ENCODE measurements around the gene GNPDA1.

The GNPDA1 gene

DNA sequence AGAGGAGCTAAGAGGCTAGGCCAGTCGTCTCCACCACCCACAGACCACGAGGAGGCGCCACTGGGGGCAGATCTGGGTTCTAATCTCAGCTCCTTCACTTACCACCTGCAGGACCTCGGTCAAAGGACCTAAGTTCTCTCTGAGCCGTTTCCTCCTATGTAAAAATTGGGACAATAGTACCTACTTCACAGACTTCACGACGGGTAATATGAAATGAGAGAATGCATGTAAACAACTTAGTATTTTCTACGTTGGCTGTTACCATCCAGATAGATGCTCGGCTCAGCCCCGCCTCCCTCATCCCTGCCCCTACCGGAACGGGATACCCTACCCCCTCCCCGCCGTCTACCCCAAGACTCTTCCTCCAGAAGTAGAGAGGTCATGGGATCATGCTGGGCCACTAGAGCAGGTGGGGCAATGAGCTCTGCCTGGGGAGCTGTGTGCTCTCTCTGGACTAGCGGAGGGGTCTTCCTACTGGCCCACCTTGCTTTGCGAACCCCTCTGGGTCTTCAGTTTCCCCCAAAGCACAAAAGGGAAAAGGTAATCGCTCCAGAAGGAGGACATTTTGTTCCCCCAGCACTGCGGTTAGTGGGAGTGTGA is 541 bp downstream of the GNPDA1 start:
- Histone ChIP-seq H3K4me2 (ENCODE audit: low read length, poor library complexity, severe bottlenecking) (peak overlapping the region; percentile 74), H4K91ac (ENCODE audit: low read length) (peak overlapping the region; percentile 66), H3K23ac (ENCODE audit: low read length in 2 of 2) (no peak overlapping the region), H2AFZ (ENCODE audit: low read depth, low read length) (peak overlapping the region; percentile 16), H2BK5ac (ENCODE audit: low read depth, low read length, poor library complexity, severe bottlenecking) (no peak overlapping the region), H3K27me3 (ENCODE audit: control insufficient read depth in 1 of 2, insufficient read depth in 1 of 2, low read length in 2 of 2) (no peaks in the 10 kb centered on the region), H3K18ac (ENCODE audit: low read depth in 1 of 2, low read length in 2 of 2) (peak overlapping the region; percentile 58 to 75), H2BK120ac (ENCODE audit: low read depth, low read length) (peak overlapping the region; percentile 29), H2BK12ac (ENCODE audit: low read length in 2 of 2) (peak overlapping the region in 1 of 2 experiments; percentile 17), H3K27ac (ENCODE audit: low read length, poor library complexity, severe bottlenecking) (no peak overlapping the region), H2BK15ac (ENCODE audit: low read depth, poor library complexity, severe bottlenecking) (peak overlapping the region; percentile 94), H3K14ac (ENCODE audit: low read length in 2 of 2) (peak overlapping the region in 1 of 2 experiments; percentile 94), H3K36me3 (ENCODE audit: control insufficient read depth in 1 of 2, insufficient read depth in 2 of 2, low read depth in 1 of 2, low read length in 2 of 2) (peaks cover 10 to 36% of the 10 kb centered on the region in 2 experiments), H3K4me1 (ENCODE audit: control insufficient read depth, insufficient read depth, low read depth, low read length) (peaks cover 26% of the 10 kb centered on the region), H4K8ac (ENCODE audit: low read length) (peak overlapping the region; percentile 74), H3K4me3 (ENCODE audit: insufficient read depth in 1 of 2, low read depth in 1 of 2, low read length in 2 of 2) (peak overlapping the region; percentile 67 to 97), H3K4ac (ENCODE audit: low read depth in 1 of 2, low read length in 2 of 2) (peak overlapping the region; percentile 45 to 73), H2AK5ac (ENCODE audit: low read length, severe bottlenecking) (no peak overlapping the region), H3K9ac (ENCODE audit: low read length) (peak overlapping the region; percentile 98), H3K79me1 (replicated peaks; ENCODE audit: low read length, poor library complexity, severe bottlenecking) (peaks cover 10% of the 10 kb centered on the region), H3K9me3 (ENCODE audit: control insufficient read depth, low read length) (no peaks in the 10 kb centered on the region)
- peak; percentile 29 for DNase-seq
- 31% methylated on average over 9 of the region's 18 CpGs for WGBS

GRCh38 chr5:142011572-142012185 is 1.1 kb downstream of the GNPDA1 start:
- no peak overlapping the region for H2BK5ac ChIP-seq (ENCODE audit: low read depth, low read length, poor library complexity, severe bottlenecking)
- H3K9me3 ChIP-seq (ENCODE audit: control insufficient read depth, low read length): no peaks in the 10 kb centered on the region

DNA sequence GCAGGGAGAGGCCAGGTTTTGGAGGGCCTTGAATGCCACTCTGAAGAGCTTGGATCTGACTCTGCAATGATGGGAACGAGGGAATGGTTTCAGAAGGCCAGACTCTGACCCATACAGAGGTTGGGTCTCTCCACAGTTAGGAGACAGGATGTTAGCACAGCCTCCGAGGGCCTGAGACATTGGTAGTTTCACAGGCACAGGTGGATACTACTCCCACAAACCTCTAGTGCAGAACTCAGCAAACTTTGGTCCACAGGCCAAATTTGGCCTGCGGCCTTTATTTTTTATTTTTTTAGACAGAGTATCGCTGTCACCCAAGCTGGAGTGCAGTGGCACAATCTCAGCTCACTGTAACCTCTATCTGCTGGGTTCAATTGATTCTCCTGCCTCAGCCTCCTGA is 2.9 kb downstream of the GNPDA1 start:
- Histone ChIP-seq H3K4ac (ENCODE audit: low read depth in 1 of 2, low read length in 2 of 2) (no peak overlapping the region), H2BK12ac (ENCODE audit: low read length in 2 of 2) (no peak overlapping the region), H4K8ac (ENCODE audit: low read length) (no peak overlapping the region), H3K4me3 (ENCODE audit: insufficient read depth in 1 of 2, low read depth in 1 of 2, low read length in 2 of 2) (no peak overlapping the region), H3K18ac (ENCODE audit: low read depth in 1 of 2, low read length in 2 of 2) (no peak overlapping the region), H3K27me3 (ENCODE audit: control insufficient read depth in 1 of 2, insufficient read depth in 1 of 2, low read length in 2 of 2) (no peaks in the 10 kb centered on the region), H3K4me1 (ENCODE audit: control insufficient read depth, insufficient read depth, low read depth, low read length) (peaks cover 18% of the 10 kb centered on the region), H4K91ac (ENCODE audit: low read length) (no peak overlapping the region), H2AFZ (ENCODE audit: low read depth, low read length) (no peak overlapping the region), H3K27ac (ENCODE audit: low read length, poor library complexity, severe bottlenecking) (no peak overlapping the region), H3K4me2 (ENCODE audit: low read length, poor library complexity, severe bottlenecking) (no peak overlapping the region), H2BK120ac (ENCODE audit: low read depth, low read length) (no peak overlapping the region), H3K23ac (ENCODE audit: low read length in 2 of 2) (no peak overlapping the region), H2BK5ac (ENCODE audit: low read depth, low read length, poor library complexity, severe bottlenecking) (no peak overlapping the region), H2BK15ac (ENCODE audit: low read depth, poor library complexity, severe bottlenecking) (no peak overlapping the region), H2AK5ac (ENCODE audit: low read length, severe bottlenecking) (no peak overlapping the region), H3K9ac (ENCODE audit: low read length) (no peak overlapping the region), H3K36me3 (ENCODE audit: control insufficient read depth in 1 of 2, insufficient read depth in 2 of 2, low read depth in 1 of 2, low read length in 2 of 2) (peaks cover 24 to 60% of the 10 kb centered on the region in 2 experiments), H3K14ac (ENCODE audit: low read length in 2 of 2) (no peak overlapping the region), H3K79me1 (replicated peaks; ENCODE audit: low read length, poor library complexity, severe bottlenecking) (peaks cover 16% of the 10 kb centered on the region), H3K9me3 (ENCODE audit: control insufficient read depth, low read length) (no peaks in the 10 kb centered on the region)
- DNase-seq: no peak
- WGBS: 93% methylated on average over 4 of the region's 4 CpGs

More at GRCh38 chr5:142011572-142012185, 1.1 kb downstream of the GNPDA1 start:
- no peak overlapping the region for H2BK15ac ChIP-seq (ENCODE audit: low read depth, poor library complexity, severe bottlenecking)
- H3K27me3 ChIP-seq (ENCODE audit: control insufficient read depth in 1 of 2, insufficient read depth in 1 of 2, low read length in 2 of 2): no peaks in the 10 kb centered on the region
- peak overlapping the region; percentile 98 for H3K9ac ChIP-seq (ENCODE audit: low read length)
- peaks cover 10% of the 10 kb centered on the region for H3K79me1 ChIP-seq (replicated peaks; ENCODE audit: low read length, poor library complexity, severe bottlenecking)
- H3K36me3 ChIP-seq (ENCODE audit: control insufficient read depth in 1 of 2, insufficient read depth in 2 of 2, low read depth in 1 of 2, low read length in 2 of 2): peaks cover 10 to 42% of the 10 kb centered on the region in 2 experiments
- no peak overlapping the region for H4K8ac ChIP-seq (ENCODE audit: low read length)
- peaks cover 25% of the 10 kb centered on the region for H3K4me1 ChIP-seq (ENCODE audit: control insufficient read depth, insufficient read depth, low read depth, low read length)
- H3K18ac ChIP-seq (ENCODE audit: low read depth in 1 of 2, low read length in 2 of 2): no peak overlapping the region
- H2BK12ac ChIP-seq (ENCODE audit: low read length in 2 of 2): no peak overlapping the region
- H4K91ac ChIP-seq (ENCODE audit: low read length): no peak overlapping the region
- H2AFZ ChIP-seq (ENCODE audit: low read depth, low read length): no peak overlapping the region
- no peak for DNase-seq
- H3K14ac ChIP-seq (ENCODE audit: low read length in 2 of 2): no peak overlapping the region
- H3K27ac ChIP-seq (ENCODE audit: low read length, poor library complexity, severe bottlenecking): no peak overlapping the region
- H2AK5ac ChIP-seq (ENCODE audit: low read length, severe bottlenecking): no peak overlapping the region
- H2BK120ac ChIP-seq (ENCODE audit: low read depth, low read length): no peak overlapping the region
- no peak overlapping the region for H3K4ac ChIP-seq (ENCODE audit: low read depth in 1 of 2, low read length in 2 of 2)
- peak overlapping the region in 1 of 2 experiments; percentile 97 for H3K4me3 ChIP-seq (ENCODE audit: insufficient read depth in 1 of 2, low read depth in 1 of 2, low read length in 2 of 2)
- peak overlapping the region; percentile 74 for H3K4me2 ChIP-seq (ENCODE audit: low read length, poor library complexity, severe bottlenecking)
- H3K23ac ChIP-seq (ENCODE audit: low read length in 2 of 2): peak overlapping the region in 1 of 2 experiments; percentile 72
- WGBS: 98% methylated on average over 9 of the region's 9 CpGs

DNA sequence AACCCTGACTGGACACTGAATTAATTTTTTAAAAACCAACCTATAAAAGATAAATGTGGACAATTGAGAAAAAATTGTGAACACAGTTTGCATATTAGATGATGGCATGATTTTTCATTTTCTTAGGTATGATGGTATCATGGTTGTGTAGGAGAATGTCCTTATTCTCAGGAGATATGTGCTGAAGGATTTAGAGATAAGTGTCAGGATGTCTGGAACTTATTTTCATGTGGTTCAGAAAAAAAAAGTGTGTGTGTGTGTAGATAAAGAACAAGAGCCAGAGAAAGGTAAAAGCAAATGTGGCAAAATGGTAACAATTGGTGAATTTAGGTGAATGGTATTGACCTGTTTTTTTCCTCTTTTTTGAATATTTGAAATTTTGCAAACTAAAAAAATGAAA is 4.0 kb downstream of the GNPDA1 start:
- Histone ChIP-seq H3K27ac (ENCODE audit: low read length, poor library complexity, severe bottlenecking) (no peak overlapping the region), H3K79me1 (replicated peaks; ENCODE audit: low read length, poor library complexity, severe bottlenecking) (peaks cover 16% of the 10 kb centered on the region), H3K9ac (ENCODE audit: low read length) (no peak overlapping the region), H2AK5ac (ENCODE audit: low read length, severe bottlenecking) (no peak overlapping the region), H3K4me2 (ENCODE audit: low read length, poor library complexity, severe bottlenecking) (no peak overlapping the region), H3K36me3 (ENCODE audit: control insufficient read depth in 1 of 2, insufficient read depth in 2 of 2, low read depth in 1 of 2, low read length in 2 of 2) (peaks cover 30 to 70% of the 10 kb centered on the region in 2 experiments), H2AFZ (ENCODE audit: low read depth, low read length) (no peak overlapping the region), H3K9me3 (ENCODE audit: control insufficient read depth, low read length) (no peaks in the 10 kb centered on the region), H3K4me1 (ENCODE audit: control insufficient read depth, insufficient read depth, low read depth, low read length) (peaks cover 12% of the 10 kb centered on the region), H3K14ac (ENCODE audit: low read length in 2 of 2) (no peak overlapping the region), H2BK12ac (ENCODE audit: low read length in 2 of 2) (no peak overlapping the region), H3K4ac (ENCODE audit: low read depth in 1 of 2, low read length in 2 of 2) (no peak overlapping the region), H3K18ac (ENCODE audit: low read depth in 1 of 2, low read length in 2 of 2) (no peak overlapping the region), H3K27me3 (ENCODE audit: control insufficient read depth in 1 of 2, insufficient read depth in 1 of 2, low read length in 2 of 2) (no peaks in the 10 kb centered on the region), H2BK120ac (ENCODE audit: low read depth, low read length) (no peak overlapping the region), H3K4me3 (ENCODE audit: insufficient read depth in 1 of 2, low read depth in 1 of 2, low read length in 2 of 2) (no peak overlapping the region), H3K23ac (ENCODE audit: low read length in 2 of 2) (no peak overlapping the region), H2BK15ac (ENCODE audit: low read depth, poor library complexity, severe bottlenecking) (no peak overlapping the region), H4K8ac (ENCODE audit: low read length) (no peak overlapping the region), H4K91ac (ENCODE audit: low read length) (no peak overlapping the region), H2BK5ac (ENCODE audit: low read depth, low read length, poor library complexity, severe bottlenecking) (no peak overlapping the region)
- no peak for DNase-seq

All from mesenchymal stem cell (in vitro differentiated cells and primary cell).